GM12875 (cell line): ENCODE measurements around the gene CDK15.
"Not testable (repeated sequence)": the region's sequence is repeated elsewhere in the genome, so short reads cannot be mapped to it uniquely, and the experiment has no call there.

Experiments
- H3K4me3 ChIP-seq: one replicate; pipeline ENCODE4 v1.5.1; 2011; ENCODE audit warnings: low read depth, low read length, control low read depth
- CTCF ChIP-seq: IDR thresholded peaks from 2 replicates; pipeline ENCODE4 v1.5.1; 2011; ENCODE audit warnings: low read depth, mild to moderate bottlenecking, control low read depth, inconsistent platforms, low read length, moderate library complexity, borderline replicate concordance; ENCODE audit not compliant: insufficient read depth

The CDK15 gene

GRCh38 chr2:201796478-201796865 lies 9.9 kb upstream of the CDK15 start:
- no peak for TF ChIP-seq CTCF

GRCh38 chr2:201797175-201797840 lies 9.0 kb upstream of the CDK15 start:
- no peak for TF ChIP-seq CTCF

More at GRCh38 chr2:201796478-201796865, 9.9 kb upstream of the CDK15 start:
- H3K4me3 ChIP-seq, result no peak overlapping the region

GRCh38 chr2:201798252-201798913 lies 8.0 kb upstream of the CDK15 start:
- TF ChIP-seq CTCF, result no peak
- H3K4me3 ChIP-seq, result no peak overlapping the region

More at GRCh38 chr2:201797175-201797840, 9.0 kb upstream of the CDK15 start:
- no peak overlapping the region for H3K4me3 ChIP-seq

- TF ChIP-seq CTCF, result peak; percentile 40; the same call in 1 of the 2 replicates
- H3K4me3 ChIP-seq, result not testable (repeated sequence)
These were observed 7.4 kb upstream of the CDK15 start for GRCh38 chr2:201798914-201799285.

- H3K4me3 ChIP-seq, result no peak overlapping the region
- no peak for TF ChIP-seq CTCF
These were observed 1.2 kb downstream of the CDK15 start for GRCh38 chr2:201807452-201807999.

- TF ChIP-seq CTCF, result no peak
- no peak overlapping the region for H3K4me3 ChIP-seq
These were observed 1.7 kb downstream of the CDK15 start for GRCh38 chr2:201808027-201808426.

GRCh38 chr2:201809633-201810032 lies 3.3 kb downstream of the CDK15 start:
- H3K4me3 ChIP-seq, result no peak overlapping the region
- TF ChIP-seq CTCF, result no peak

GRCh38 chr2:201810604-201811003 lies 4.3 kb downstream of the CDK15 start:
- H3K4me3 ChIP-seq, result not testable (repeated sequence)
